Natural killer cell (primary cell): ENCODE results near the gene COX6A1. TPM values are rescaled to one million over a fixed set of nuclear protein-coding genes. Genes with fewer than 3 reads are reported as not detected.

Source experiments
- ATAC-seq, 3 donors: fragments of 150-1000 bp in 2 of 3; fragments of 200-7000 bp in 1 of 3; cut with Tn5 transposase; 1 replicate in 1 of 3; 2 replicates in 2 of 3; pipeline ENCODE4 v1.10.0; 2021; ENCODE audit warnings: mild to moderate bottlenecking in 2 of 3, moderate library complexity in 2 of 3
- DNase-seq, 2 donors: peaks; one replicate each; pipeline versions ENCODE4 v3.0.0 to v3.0.0-alpha.2; 2013 to 2021; ENCODE audit warnings: mixed read lengths in 1 of 2
- H3K27ac ChIP-seq: one replicate; pipeline ENCODE4 v1.5.1; 2013; ENCODE audit warnings: mild to moderate bottlenecking, low read length
- H3K27me3 ChIP-seq: one replicate; pipeline ENCODE4 v1.6.1; 2013; ENCODE audit warnings: low read length; ENCODE audit not compliant: control insufficient read depth, insufficient read depth
- H3K36me3 ChIP-seq: one replicate; pipeline ENCODE4 v1.6.1; 2013; ENCODE audit warnings: low read length; ENCODE audit not compliant: control insufficient read depth, insufficient read depth
- H3K4me1 ChIP-seq: one replicate; pipeline ENCODE4 v1.6.1; 2013; ENCODE audit warnings: low read length; ENCODE audit not compliant: control insufficient read depth, insufficient read depth
- H3K4me3 ChIP-seq: one replicate; pipeline ENCODE4 v1.5.1; 2013; ENCODE audit warnings: low read length
- H3K9me3 ChIP-seq: one replicate; pipeline ENCODE4 v1.6.1; 2013; ENCODE audit warnings: low read length; ENCODE audit not compliant: control insufficient read depth, insufficient read depth
- H3K27ac Mint-ChIP-seq, 2 donors: one replicate each; pipeline ENCODE4 v1.8.0; 2022; ENCODE audit warnings: mild to moderate bottlenecking in 2 of 2, mixed read lengths in 2 of 2, moderate library complexity in 1 of 2
- H3K27me3 Mint-ChIP-seq, 2 donors: one replicate each; pipeline ENCODE4 v1.8.0; 2022; ENCODE audit warnings: low read depth in 2 of 2, mixed read lengths in 2 of 2
- H3K36me3 Mint-ChIP-seq: one replicate; pipeline ENCODE4 v1.8.0; 2022; ENCODE audit warnings: mixed read lengths
- H3K4me1 Mint-ChIP-seq, 2 donors: one replicate each; pipeline ENCODE4 v1.8.0; 2022; ENCODE audit warnings: mixed read lengths in 2 of 2
- H3K4me3 Mint-ChIP-seq: one replicate; pipeline ENCODE4 v1.8.0; 2022; ENCODE audit warnings: mild to moderate bottlenecking, moderate library complexity, mixed read lengths
- H3K9me3 Mint-ChIP-seq, 2 donors: one replicate each; pipeline ENCODE4 v1.8.0; 2022; ENCODE audit warnings: mixed read lengths in 2 of 2
- CTCF ChIP-seq: fragments of 200-600 bp; IDR thresholded peaks from one replicate; pipeline ENCODE4 v1.8.0; 2022; ENCODE audit warnings: antibody characterized with exemption
- WGBS: methylation state at CpG from one replicate; pipeline ENCODE4 v1.1.7; 2013; ENCODE audit warnings: missing lambda C conversion rate; ENCODE audit not compliant: insufficient coverage; 5-methylcytosine and 5-hydroxymethylcytosine counted together
- intact Hi-C: fragments of 100-400 bp; cut with micrococcal nuclease; formaldehyde crosslinking; loops from one replicate; pipeline ENCODE4 v1.14.2; 2022
- total RNA-seq, 4 donors: library from RNA; stranded (reverse); fragments of 120-200 nt in 1 of 4; gene quantifications; one replicate each; pipeline versions ENCODE4 v1.2.3 to v1.2.4, GENCODE V29; 2013 to 2022

The COX6A1 gene
- total RNA-seq, 3 donors from 2014 or later (not counting 1 experiment from before 2014, with no cell fraction given): 152 to 189 (median 163) TPM

DNA sequence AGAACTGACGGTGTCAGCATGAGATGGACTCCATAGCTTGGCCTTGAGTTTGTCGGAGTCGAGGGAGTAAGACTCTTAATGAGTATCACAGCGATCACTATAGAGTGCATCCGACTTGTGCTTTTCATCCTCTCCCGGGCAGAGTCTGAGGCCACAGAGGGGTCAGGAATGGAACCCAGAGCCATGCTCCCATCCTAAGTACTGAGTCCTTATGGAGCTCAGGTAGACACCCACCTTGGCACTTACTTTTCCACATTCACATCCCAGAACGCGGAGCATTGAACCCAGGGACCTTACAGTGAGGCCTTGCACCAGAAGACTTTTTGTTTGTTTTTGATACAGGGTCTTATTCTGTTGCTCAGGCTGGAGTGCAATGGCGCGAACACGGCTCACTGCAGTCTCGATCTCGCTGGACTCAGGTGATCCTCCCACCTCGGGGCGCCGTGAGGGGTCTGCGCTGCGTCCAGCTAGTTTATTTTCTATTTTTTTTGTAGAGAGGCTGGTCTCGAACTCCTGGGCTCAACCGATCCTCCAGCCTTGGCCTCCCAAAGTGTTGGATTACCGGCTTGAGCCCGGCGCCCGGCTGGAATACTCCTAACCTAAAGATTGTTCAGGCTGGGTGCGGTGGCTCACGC is 32.4 kb downstream of the COX6A1 start:
- Mint-ChIP-seq H3K4me3 (peak overlapping the region; percentile 95), H3K9me3 (no peaks in the 10 kb centered on the region), H3K4me1 (peaks cover 77 to 78% of the 10 kb centered on the region in 2 donors), H3K36me3 (peaks cover 3% of the 10 kb centered on the region), H3K27me3 (no peaks in the 10 kb centered on the region), H3K27ac (peak overlapping the region; percentile 91 to 97)
- Histone ChIP-seq H3K27ac (peak overlapping the region; percentile 82), H3K36me3 (peaks cover 15% of the 10 kb centered on the region), H3K27me3 (no peaks in the 10 kb centered on the region), H3K4me1 (peaks cover 48% of the 10 kb centered on the region), H3K4me3 (peak overlapping the region; percentile 77), H3K9me3 (no peaks in the 10 kb centered on the region)
- whole genome bisulfite sequencing: 71% methylated on average over 26 of the region's 26 CpGs
- ATAC-seq: peak; percentile 13 to 42 (median 15)
- TF ChIP-seq CTCF: no peak
- DNase-seq: peak in 1 of 2 donors; percentile 48
- intact Hi-C loops: no loop called here

- no peaks in the 10 kb centered on the region for H3K9me3 ChIP-seq
- no peak overlapping the region for H3K27ac ChIP-seq
- TF ChIP-seq CTCF: no peak
- peak overlapping the region; percentile 69 for H3K4me3 Mint-ChIP-seq
- ATAC-seq: no peak
- H3K27me3 ChIP-seq: no peaks in the 10 kb centered on the region
- no peak for DNase-seq
- H3K36me3 ChIP-seq: peaks cover 2% of the 10 kb centered on the region
- intact Hi-C loops: no loop called here
- H3K36me3 Mint-ChIP-seq: no peaks in the 10 kb centered on the region
- peaks cover 50% of the 10 kb centered on the region for H3K4me1 ChIP-seq
- peak overlapping the region; percentile 6 to 91 for H3K27ac Mint-ChIP-seq
- H3K27me3 Mint-ChIP-seq: no peaks in the 10 kb centered on the region
- no peak overlapping the region for H3K4me3 ChIP-seq
- H3K4me1 Mint-ChIP-seq: peaks cover 69% of the 10 kb centered on the region in 2 donors
- no peaks in the 10 kb centered on the region for H3K9me3 Mint-ChIP-seq
These were observed 34.6 kb downstream of the COX6A1 start for GRCh38 chr12:120472521-120472920.

GRCh38 chr12:120473807-120474615 is 36.1 kb downstream of the COX6A1 start:
- Histone ChIP-seq H3K27me3 (no peaks in the 10 kb centered on the region), H3K4me1 (peaks cover 50% of the 10 kb centered on the region), H3K27ac (no peak overlapping the region), H3K36me3 (no peaks in the 10 kb centered on the region), H3K4me3 (no peak overlapping the region), H3K9me3 (no peaks in the 10 kb centered on the region)
- DNase-seq (no peak), ATAC-seq (no peak)
- no peaks in the 10 kb centered on the region for H3K27me3 Mint-ChIP-seq
- H3K36me3 Mint-ChIP-seq: no peaks in the 10 kb centered on the region
- H3K9me3 Mint-ChIP-seq: no peaks in the 10 kb centered on the region
- H3K27ac Mint-ChIP-seq: peak overlapping the region; percentile 60 to 65
- TF ChIP-seq CTCF: no peak
- peaks cover 57 to 58% of the 10 kb centered on the region in 2 donors for H3K4me1 Mint-ChIP-seq
- intact Hi-C loops: no loop called here
- peak overlapping the region; percentile 17 for H3K4me3 Mint-ChIP-seq
- 88% methylated on average over 5 of the region's 6 CpGs for WGBS
